Measurements from ENCODE around the gene ZNF641.

Gene ZNF641

GRCh38 chr12:48350249-48351021, at the start of gene ZNF641:
Gene ZNF641, minus strand, starts transcription at chr12:48350919. Its CDS starts 2,829 bp downstream, at chr12:48348090.
- DNase-seq (ENCODE audit: low read depth), result peak; percentile 64

- DNase-seq (ENCODE audit: low read depth), result no peak
These were observed 39.3 kb upstream of the ZNF641 start for GRCh38 chr12:48390026-48390425.

GRCh38 chr12:48389409-48389808, 38.7 kb upstream of the ZNF641 start:
- no peak for DNase-seq (ENCODE audit: low read depth)

GRCh38 chr12:48388938-48389337, 38.2 kb upstream of the ZNF641 start:
- DNase-seq (ENCODE audit: low read depth), result no peak

GRCh38 chr12:48388460-48388859, 37.7 kb upstream of the ZNF641 start:
- DNase-seq (ENCODE audit: low read depth), result no peak

- no peak for DNase-seq (ENCODE audit: low read depth)
These were observed 29.9 kb upstream of the ZNF641 start for GRCh38 chr12:48380596-48380995.

GRCh38 chr12:48379794-48380193, 29.1 kb upstream of the ZNF641 start:
- no peak for DNase-seq (ENCODE audit: low read depth)

GRCh38 chr12:48377646-48378045, 26.9 kb upstream of the ZNF641 start:
- no peak for DNase-seq (ENCODE audit: low read depth)

- no peak for DNase-seq (ENCODE audit: low read depth)
These were observed 23.4 kb upstream of the ZNF641 start for GRCh38 chr12:48374164-48374563.

GRCh38 chr12:48366131-48366530, 15.4 kb upstream of the ZNF641 start:
- DNase-seq (ENCODE audit: low read depth), result no peak

- DNase-seq (ENCODE audit: low read depth), result no peak
These were observed 11.1 kb upstream of the ZNF641 start for GRCh38 chr12:48361664-48362339.

- DNase-seq (ENCODE audit: low read depth), result no peak
These were observed 8.3 kb upstream of the ZNF641 start for GRCh38 chr12:48358937-48359513.

GRCh38 chr12:48356041-48356768, 5.5 kb upstream of the ZNF641 start:
- no peak for DNase-seq (ENCODE audit: low read depth)

- DNase-seq (ENCODE audit: low read depth), result no peak
These were observed 1.5 kb upstream of the ZNF641 start for GRCh38 chr12:48352157-48352760.

- DNase-seq (ENCODE audit: low read depth), result no peak
These were observed 446 bp upstream of the ZNF641 start for GRCh38 chr12:48351022-48351708.

GRCh38 chr12:48349471-48349870, 1.2 kb downstream of the ZNF641 start:
- DNase-seq (ENCODE audit: low read depth), result no peak

- no peak for DNase-seq (ENCODE audit: low read depth)
These were observed 7.7 kb downstream of the ZNF641 start for GRCh38 chr12:48342980-48343379.

GRCh38 chr12:48340943-48341342, 9.8 kb downstream of the ZNF641 start:
- no peak for DNase-seq (ENCODE audit: low read depth)

- DNase-seq (ENCODE audit: low read depth), result no peak
These were observed 11.1 kb downstream of the ZNF641 start for GRCh38 chr12:48339442-48340117.

GRCh38 chr12:48336564-48336963, 14.2 kb downstream of the ZNF641 start:
- no peak for DNase-seq (ENCODE audit: low read depth)

- DNase-seq (ENCODE audit: low read depth), result no peak
These were observed 14.7 kb downstream of the ZNF641 start for GRCh38 chr12:48336061-48336460.
